Body of pancreas (tissue), 4 donors: ENCODE data around the gene THAP9.
"Not testable (repeated sequence)": the region's sequence is repeated elsewhere in the genome, so short reads cannot be mapped to it uniquely, and the experiment has no call there.

Experiments used
- CTCF ChIP-seq, 7 experiments: fragments of 450-650 bp in 4 of 7; fragments of 200-600 bp in 3 of 7; sonication (generic) in 3 of 7; IDR thresholded peaks; one replicate each; pipeline ENCODE4 v1.5.1; 2016 to 2019; ENCODE audit warnings: antibody characterized with exemption in 7 of 7
- POLR2A ChIP-seq, 3 donors: fragments of 450-650 bp; IDR thresholded peaks; one replicate each; pipeline ENCODE4 v1.6.1; 2016; ENCODE audit warnings: antibody characterized with exemption in 3 of 3, mild to moderate bottlenecking in 2 of 3

- not testable (repeated sequence) for TF ChIP-seq CTCF, POLR2A (IDR thresholded peaks at IDR 0.05)
These were observed 13.4 kb downstream of the THAP9 start for GRCh38 chr4:82913968-82914367.
